ENCODE results near the gene RPA3.

DNA sequence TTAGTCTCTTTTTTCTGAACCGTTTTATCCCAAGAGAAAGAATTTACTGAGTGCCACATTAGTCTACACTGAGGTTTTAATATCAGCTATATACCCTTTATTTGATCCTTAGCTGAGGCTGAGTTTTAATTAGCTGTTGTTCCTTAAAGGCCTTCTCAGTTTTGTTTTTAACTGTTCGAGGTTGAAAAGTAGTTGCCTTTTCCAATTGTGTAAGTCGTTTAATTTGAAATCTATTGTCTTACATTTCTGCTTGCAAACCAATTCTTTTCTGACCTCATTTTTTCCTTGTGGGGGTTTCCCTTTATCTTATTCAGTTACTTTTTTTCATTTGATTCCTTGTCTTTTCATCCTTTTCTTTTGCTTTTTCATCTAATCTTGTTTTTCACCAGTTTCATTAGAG lies 47.0 kb downstream of the RPA3 start:
- TF ChIP-seq, protein P1, sequence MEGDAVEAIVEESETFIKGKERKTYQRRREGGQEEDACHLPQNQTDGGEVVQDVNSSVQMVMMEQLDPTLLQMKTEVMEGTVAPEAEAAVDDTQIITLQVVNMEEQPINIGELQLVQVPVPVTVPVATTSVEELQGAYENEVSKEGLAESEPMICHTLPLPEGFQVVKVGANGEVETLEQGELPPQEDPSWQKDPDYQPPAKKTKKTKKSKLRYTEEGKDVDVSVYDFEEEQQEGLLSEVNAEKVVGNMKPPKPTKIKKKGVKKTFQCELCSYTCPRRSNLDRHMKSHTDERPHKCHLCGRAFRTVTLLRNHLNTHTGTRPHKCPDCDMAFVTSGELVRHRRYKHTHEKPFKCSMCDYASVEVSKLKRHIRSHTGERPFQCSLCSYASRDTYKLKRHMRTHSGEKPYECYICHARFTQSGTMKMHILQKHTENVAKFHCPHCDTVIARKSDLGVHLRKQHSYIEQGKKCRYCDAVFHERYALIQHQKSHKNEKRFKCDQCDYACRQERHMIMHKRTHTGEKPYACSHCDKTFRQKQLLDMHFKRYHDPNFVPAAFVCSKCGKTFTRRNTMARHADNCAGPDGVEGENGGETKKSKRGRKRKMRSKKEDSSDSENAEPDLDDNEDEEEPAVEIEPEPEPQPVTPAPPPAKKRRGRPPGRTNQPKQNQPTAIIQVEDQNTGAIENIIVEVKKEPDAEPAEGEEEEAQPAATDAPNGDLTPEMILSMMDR (IDR thresholded peaks at IDR 0.05; ENCODE audit: low read length) = no peak
- TF ChIP-seq EZH2 (IDR thresholded peaks at IDR 0.05; ENCODE audit: borderline replicate concordance, low read length) = no peak

Measured in OCI-LY1 (cell line).